DND-41 (cell line): ENCODE measurements around the gene CCR9.
A peak's percentile ranks its signal among the peaks of the same experiment; 100 is the strongest.

ENCODE experiments used
- ATAC-seq: fragments of 200-7000 bp; cut with Tn5 transposase; 3 replicates; pipeline ENCODE4 v1.9.1; 2021; ENCODE audit warnings: low read depth; ENCODE audit not compliant: insufficient read depth
- DNase-seq: peaks from one replicate; pipeline ENCODE4 v3.0.0-alpha.2; 2020
- H2AFZ ChIP-seq: 2 replicates; pipeline ENCODE4 v1.6.0; 2012; ENCODE audit warnings: low read depth, low read length
- H3K27ac ChIP-seq: 2 replicates; pipeline ENCODE4 v1.5.1; 2012; ENCODE audit warnings: low read length, inconsistent platforms
- H3K27me3 ChIP-seq: fragments of 200-600 bp; sonication (generic); 2 replicates; pipeline ENCODE4 v1.6.0; 2012; ENCODE audit warnings: low read length, mild to moderate bottlenecking, inconsistent platforms; ENCODE audit not compliant: insufficient read depth, poor library complexity
- H3K36me3 ChIP-seq: 2 replicates; pipeline ENCODE4 v1.5.1; 2012; ENCODE audit warnings: low read length, inconsistent platforms; ENCODE audit not compliant: insufficient read depth
- H3K4me1 ChIP-seq: 2 replicates; pipeline ENCODE4 v1.5.1; 2012; ENCODE audit warnings: mild to moderate bottlenecking, low read length; ENCODE audit not compliant: insufficient read depth
- H3K4me2 ChIP-seq: 2 replicates; pipeline ENCODE4 v1.6.0; 2012; ENCODE audit warnings: mild to moderate bottlenecking, moderate library complexity, low read length, inconsistent platforms; ENCODE audit not compliant: insufficient read depth
- H3K4me3 ChIP-seq, 2 experiments: fragments of 200-600 bp in 1 of 2; shearing (Covaris generic) in 1 of 2; 2 replicates each; pipeline ENCODE4 v1.5.1; 2012 to 2016; ENCODE audit warnings: inconsistent platforms in 2 of 2, low read length in 2 of 2, mild to moderate bottlenecking in 2 of 2, low read depth in 1 of 2, moderate library complexity in 1 of 2
- H3K79me2 ChIP-seq: 2 replicates; pipeline ENCODE4 v1.6.0; 2012; ENCODE audit warnings: low read length, inconsistent platforms; ENCODE audit not compliant: insufficient read depth
- H3K9ac ChIP-seq: 2 replicates; pipeline ENCODE4 v1.6.0; 2012; ENCODE audit warnings: low read depth, mild to moderate bottlenecking, inconsistent platforms, low read length, moderate library complexity
- H3K9me3 ChIP-seq: 2 replicates; pipeline ENCODE4 v1.5.1; 2012; ENCODE audit warnings: low read length, moderate library complexity, mild to moderate bottlenecking, inconsistent platforms; ENCODE audit not compliant: insufficient read depth, severe bottlenecking
- H4K20me1 ChIP-seq: 2 replicates; pipeline ENCODE4 v1.6.0; 2012; ENCODE audit warnings: low read length; ENCODE audit not compliant: insufficient read depth
- EZH2 ChIP-seq: IDR thresholded peaks from 3 replicates; pipeline ENCODE4 v1.6.1; 2012; ENCODE audit warnings: borderline replicate concordance, low read depth, mild to moderate bottlenecking, moderate library complexity, low read length, inconsistent platforms; ENCODE audit not compliant: severe bottlenecking
- TF ChIP-seq, protein P1 (sequence below): IDR thresholded peaks from 2 replicates; pipeline ENCODE4 v1.5.1; 2012; ENCODE audit warnings: borderline replicate concordance, low read length, moderate library complexity, mild to moderate bottlenecking; ENCODE audit not compliant: poor library complexity, severe bottlenecking; ENCODE audit errors: extremely low read depth

CCR9 gene

DNA sequence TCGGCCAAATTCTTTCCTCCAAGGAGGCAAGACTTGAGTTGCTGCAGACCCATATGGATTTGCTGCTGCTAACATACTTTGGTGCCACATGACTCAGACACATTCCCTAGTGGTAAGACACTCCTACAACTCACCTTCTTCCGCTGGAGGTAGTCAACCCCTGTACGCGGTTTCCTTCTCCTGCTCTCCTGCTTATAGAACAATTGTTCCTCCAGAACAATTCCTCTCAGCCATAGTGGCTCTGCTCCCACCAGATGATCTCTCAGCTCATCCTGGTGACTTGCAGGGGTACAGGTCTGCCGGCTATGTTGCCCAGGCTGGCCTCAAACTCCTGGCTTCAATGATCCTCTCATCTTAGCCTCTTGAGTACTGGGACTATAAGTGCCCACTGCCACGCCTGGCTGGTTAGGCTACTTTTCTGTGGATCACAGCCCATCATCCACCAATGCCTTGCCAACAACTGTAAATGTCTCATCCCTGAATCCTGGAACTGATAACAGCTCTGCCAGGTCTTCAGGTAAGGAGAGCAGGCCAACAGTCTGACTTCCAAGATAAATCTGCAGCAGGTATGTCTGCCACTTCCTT lies 54.5 kb downstream of the CCR9 start:
- Histone ChIP-seq H3K4me3 (no peak overlapping the region), H3K9ac (no peak overlapping the region), H3K79me2 (peaks cover 33% of the 10 kb centered on the region), H2AFZ (no peak overlapping the region), H3K27ac (peak overlapping the region; percentile 73), H3K4me2 (no peak overlapping the region), H4K20me1 (0 out of 2 replicates have a peak, but pooled peaks cover 7% of the 10 kb centered on the region), H3K27me3 (no peaks in the 10 kb centered on the region), H3K36me3 (peaks cover 67% of the 10 kb centered on the region), H3K4me1 (peaks cover 70% of the 10 kb centered on the region), H3K9me3 (no peaks in the 10 kb centered on the region)
- no peak for DNase-seq
- no peak for ATAC-seq
- no peak for TF ChIP-seq EZH2
- TF ChIP-seq, protein P1, sequence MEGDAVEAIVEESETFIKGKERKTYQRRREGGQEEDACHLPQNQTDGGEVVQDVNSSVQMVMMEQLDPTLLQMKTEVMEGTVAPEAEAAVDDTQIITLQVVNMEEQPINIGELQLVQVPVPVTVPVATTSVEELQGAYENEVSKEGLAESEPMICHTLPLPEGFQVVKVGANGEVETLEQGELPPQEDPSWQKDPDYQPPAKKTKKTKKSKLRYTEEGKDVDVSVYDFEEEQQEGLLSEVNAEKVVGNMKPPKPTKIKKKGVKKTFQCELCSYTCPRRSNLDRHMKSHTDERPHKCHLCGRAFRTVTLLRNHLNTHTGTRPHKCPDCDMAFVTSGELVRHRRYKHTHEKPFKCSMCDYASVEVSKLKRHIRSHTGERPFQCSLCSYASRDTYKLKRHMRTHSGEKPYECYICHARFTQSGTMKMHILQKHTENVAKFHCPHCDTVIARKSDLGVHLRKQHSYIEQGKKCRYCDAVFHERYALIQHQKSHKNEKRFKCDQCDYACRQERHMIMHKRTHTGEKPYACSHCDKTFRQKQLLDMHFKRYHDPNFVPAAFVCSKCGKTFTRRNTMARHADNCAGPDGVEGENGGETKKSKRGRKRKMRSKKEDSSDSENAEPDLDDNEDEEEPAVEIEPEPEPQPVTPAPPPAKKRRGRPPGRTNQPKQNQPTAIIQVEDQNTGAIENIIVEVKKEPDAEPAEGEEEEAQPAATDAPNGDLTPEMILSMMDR, result no peak

DNA sequence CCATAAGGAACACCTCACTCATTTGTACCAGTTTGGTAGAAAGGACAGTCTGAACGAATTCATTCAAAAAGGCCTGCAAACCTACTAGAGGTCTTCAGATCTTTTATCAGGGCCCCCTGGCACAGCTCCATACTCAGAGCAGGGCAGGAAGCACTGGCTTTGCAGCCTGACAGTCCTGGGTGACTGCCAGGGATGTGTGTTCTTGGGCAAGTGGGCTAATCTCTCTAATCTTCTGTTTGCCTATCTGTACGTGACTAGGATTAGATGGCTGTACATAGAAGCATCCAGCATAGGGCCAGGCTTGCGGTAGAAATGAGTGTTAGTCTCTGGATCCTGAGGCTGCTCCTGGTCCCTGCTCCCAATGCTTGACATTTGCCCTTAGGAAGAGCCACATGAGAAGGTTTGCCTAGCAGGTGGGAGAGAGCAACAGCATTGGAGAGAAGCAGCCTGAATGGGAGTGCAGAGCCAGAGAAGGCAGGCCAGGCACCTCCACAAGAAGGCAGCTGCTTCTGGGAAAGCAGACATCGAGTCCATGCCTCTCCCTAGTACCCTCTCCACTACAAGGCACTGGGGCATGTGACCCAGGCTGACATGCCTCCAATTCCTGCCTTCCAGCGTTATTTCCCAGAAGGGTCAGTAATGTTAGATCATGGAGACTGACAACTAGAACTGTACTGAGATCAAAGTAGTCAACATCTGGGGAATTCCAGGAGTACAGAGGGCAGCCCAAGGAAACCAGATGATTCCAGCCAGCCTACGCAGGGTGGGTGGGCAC lies 55.9 kb downstream of the CCR9 start:
- no peak for TF ChIP-seq EZH2
- TF ChIP-seq, protein P1, result no peak
- Histone ChIP-seq H3K9me3 (no peaks in the 10 kb centered on the region), H3K4me1 (peaks cover 84% of the 10 kb centered on the region), H3K9ac (peak overlapping the region; percentile 11), H3K36me3 (peaks cover 67% of the 10 kb centered on the region), H3K27ac (peak overlapping the region; percentile 73), H3K4me3 (no peak overlapping the region; a peak in 1 of 4 replicates), H4K20me1 (0 out of 2 replicates have a peak, but pooled peaks cover 4% of the 10 kb centered on the region), H3K27me3 (no peaks in the 10 kb centered on the region), H2AFZ (no peak overlapping the region), H3K4me2 (peak overlapping the region; percentile 2; the same call in 1 of the 2 replicates), H3K79me2 (peaks cover 25% of the 10 kb centered on the region)
- DNase-seq, result peak; percentile 84
- peak; percentile 60 for ATAC-seq

DNA sequence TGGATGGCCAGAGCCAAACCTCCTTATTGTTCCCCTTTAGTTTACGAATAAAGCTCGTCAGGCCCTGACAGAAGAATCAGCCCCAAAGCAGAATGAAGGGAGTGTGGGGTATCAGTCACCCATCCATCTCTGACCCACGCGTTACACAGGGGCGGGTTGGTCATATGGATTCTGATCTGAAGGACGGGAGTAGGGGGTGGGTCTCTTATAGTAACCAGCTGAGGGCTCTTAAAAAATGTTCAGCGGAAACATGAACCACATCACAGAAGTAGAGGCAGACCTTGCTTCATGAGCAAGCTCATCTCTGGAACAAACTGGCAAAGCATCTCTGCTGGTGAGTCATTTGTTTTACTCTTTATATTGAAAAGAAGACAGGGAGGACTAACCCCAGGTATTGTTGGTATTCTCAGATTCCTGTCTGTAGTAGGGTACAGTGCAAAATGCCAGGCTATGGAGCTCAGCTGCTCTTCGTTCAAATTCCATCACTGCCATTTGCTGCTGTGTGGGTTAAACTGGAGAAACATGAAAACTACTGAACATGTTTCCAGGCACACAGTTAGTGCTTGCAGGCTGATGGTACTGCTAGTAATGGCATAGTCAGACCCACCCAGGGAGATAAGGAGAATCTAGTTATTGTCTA lies 57.0 kb downstream of the CCR9 start, which contains the start of gene CXCR6:
TSS of gene CXCR6 (plus strand) at position 258 of the 640 bp plus-strand sequence. CDS start 3,018 bp downstream, outside the sequence.
- Histone ChIP-seq H3K9me3 (no peaks in the 10 kb centered on the region), H3K4me1 (peaks cover 85% of the 10 kb centered on the region), H3K4me2 (peak within 1 kb of the TSS; percentile 2; the same call in 1 of the 2 replicates), H3K79me2 (peaks cover 15% of the 10 kb centered on the region), H3K4me3 (no peak within 1 kb of the TSS; a peak in 1 of 4 replicates), H3K27ac (peak within 1 kb of the TSS; percentile 73), H3K27me3 (no peaks in the 10 kb centered on the region), H3K36me3 (peaks cover 67% of the 10 kb centered on the region), H3K9ac (peak within 1 kb of the TSS; percentile 11), H2AFZ (no peak within 1 kb of the TSS), H4K20me1 (0 out of 2 replicates have a peak, but pooled peaks cover 4% of the 10 kb centered on the region)
- peak; percentile 78 for ATAC-seq
- DNase-seq, result peak; percentile 71
- TF ChIP-seq EZH2, result no peak
- TF ChIP-seq, protein P1, result no peak
